Activated effector memory CD4-positive, alpha-beta T cell treated with anti-CD3 and anti-CD28 coated beads, Interleukin-2, amount 50 U/mL, for 16 hours (primary cell): ENCODE data around the gene CHIT1.

ENCODE experiments used
- DNase-seq: peaks from one replicate; pipeline ENCODE4 v3.0.0-alpha.2; 2020

The CHIT1 gene

DNA sequence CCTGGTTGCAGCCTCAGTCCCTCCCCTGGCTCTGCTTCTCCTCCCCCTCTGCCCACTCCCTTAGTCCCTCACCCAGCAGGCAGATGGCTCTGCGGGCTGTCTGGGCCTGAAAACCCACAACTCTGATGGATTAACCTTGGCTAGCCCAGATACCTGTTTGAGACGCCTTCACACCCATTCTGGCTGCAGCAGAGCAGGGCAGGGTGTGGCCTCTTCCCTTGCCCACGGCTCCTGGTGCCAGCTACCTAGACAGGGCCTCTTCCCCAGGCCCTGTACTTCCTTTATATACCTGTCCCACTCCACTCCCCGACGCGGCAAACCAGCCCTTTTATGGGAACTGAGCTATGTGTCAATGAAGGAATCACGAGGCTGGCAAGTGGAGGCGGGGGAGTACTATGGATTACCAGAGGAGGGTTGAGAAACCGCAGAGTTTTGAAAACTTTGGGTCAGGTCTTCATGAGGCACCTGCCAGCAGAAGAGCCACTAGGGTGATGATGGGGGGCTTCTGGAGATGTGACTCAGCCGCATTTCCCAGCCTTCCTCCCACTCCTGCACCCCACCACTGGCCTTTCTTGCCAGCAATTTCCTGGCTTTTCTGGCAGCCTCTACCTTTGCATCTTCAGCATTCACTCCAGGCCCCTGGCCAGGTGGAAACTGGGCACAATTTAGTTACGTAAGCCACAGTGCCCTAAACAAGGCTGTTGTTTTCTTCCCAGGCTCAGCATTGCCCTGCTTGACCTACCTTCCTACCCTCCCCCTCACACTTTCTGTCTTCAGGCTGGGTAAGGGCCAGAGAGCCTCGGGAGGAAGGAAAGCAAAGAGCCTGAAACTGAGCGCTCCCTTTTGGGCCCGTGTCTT, 42.8 kb downstream of the CHIT1 start, which contains the start of gene CHI3L1:
Gene CHI3L1 (minus strand): TSS at position 259 of the 858 bp plus-strand sequence. CDS start 81 bp downstream, at position 178.
- peak; percentile 42 for DNase-seq

- peak; percentile 45 for DNase-seq
Observed at GRCh38 chr1:203186091-203186445, 43.4 kb downstream of the CHIT1 start.

DNA sequence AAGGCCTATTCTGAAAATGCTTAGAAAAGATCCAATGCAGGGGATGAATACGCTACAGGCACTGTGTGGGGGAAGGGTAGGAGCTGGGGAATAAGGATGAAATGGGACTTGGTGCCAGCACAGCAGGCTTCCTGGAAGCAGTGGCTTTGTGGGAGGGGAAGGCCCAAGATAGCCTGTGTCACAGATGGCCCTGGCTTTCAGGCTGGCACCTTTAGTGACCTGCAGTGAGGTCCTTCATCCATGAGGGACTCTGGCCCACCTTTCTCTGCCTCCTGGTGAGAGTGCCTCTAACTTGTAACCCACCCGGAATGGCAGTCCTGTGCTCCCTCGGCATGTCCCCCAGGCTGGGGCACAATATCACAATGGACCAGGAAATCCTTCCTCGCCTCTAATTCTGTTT, 43.9 kb downstream of the CHIT1 start:
- peak; percentile 50 for DNase-seq

- peak; percentile 57 for DNase-seq
Observed at GRCh38 chr1:203185061-203185461, 44.4 kb downstream of the CHIT1 start.

DNA sequence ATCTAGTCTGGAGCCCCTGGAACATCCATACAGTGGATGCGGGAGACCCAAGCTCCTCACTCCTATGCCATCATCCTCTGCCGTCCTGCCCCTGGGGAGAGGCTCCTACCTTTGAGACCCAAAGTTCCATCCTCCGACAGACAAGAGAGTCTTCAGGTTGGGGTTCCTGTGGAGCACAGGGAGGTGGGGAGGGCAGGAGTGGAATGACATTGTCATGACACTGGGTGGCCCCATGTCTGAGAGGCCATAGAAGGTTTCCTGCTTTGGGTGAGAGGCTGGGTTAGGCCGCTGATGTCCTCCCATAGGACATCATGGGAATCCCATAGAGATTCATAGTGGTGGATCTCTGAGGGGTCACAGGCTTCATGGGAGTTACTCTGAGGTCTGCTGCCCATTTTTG, 45.0 kb downstream of the CHIT1 start:
- DNase-seq, result peak; percentile 21

- peak; percentile 27 for DNase-seq
Observed at GRCh38 chr1:203183828-203184227, 45.6 kb downstream of the CHIT1 start.

DNA sequence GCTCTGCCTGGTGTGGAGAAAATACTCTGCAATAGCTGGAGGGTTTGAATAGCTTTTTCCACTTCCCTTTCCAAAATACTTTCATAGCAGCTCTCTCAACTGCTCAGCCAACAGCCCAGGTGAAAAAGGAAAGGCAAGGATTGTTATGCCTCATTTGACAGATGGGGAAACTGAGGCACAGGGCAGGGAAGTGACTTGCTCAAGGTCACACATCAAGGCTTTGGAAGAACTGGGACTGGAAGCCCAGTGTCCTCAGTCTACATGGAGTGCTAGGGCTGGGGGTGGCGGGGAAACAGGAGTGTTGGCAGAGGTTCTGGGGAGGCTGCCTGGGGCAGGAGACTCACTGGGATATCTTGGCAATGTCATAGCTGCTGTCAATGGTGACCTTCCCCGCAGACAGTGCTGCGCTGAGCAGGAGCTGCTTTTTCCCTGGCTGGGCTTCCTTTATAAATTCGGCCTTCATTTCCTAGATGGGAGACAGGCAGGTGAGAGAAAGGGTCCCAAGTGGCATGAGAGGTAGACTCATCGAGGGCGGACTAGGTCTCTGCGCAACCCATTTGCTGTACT, 47.0 kb downstream of the CHIT1 start:
- DNase-seq, result peak; percentile 47

- peak; percentile 54 for DNase-seq
Observed at GRCh38 chr1:203181586-203182386, 47.7 kb downstream of the CHIT1 start.

- peak; percentile 25 for DNase-seq
Observed at GRCh38 chr1:203180611-203181330, 48.7 kb downstream of the CHIT1 start.

- DNase-seq, result peak; percentile 30
Observed at GRCh38 chr1:203179667-203180005, 49.8 kb downstream of the CHIT1 start.

GRCh38 chr1:203178821-203179666, 50.4 kb downstream of the CHIT1 start:
- peak; percentile 60 for DNase-seq

DNA sequence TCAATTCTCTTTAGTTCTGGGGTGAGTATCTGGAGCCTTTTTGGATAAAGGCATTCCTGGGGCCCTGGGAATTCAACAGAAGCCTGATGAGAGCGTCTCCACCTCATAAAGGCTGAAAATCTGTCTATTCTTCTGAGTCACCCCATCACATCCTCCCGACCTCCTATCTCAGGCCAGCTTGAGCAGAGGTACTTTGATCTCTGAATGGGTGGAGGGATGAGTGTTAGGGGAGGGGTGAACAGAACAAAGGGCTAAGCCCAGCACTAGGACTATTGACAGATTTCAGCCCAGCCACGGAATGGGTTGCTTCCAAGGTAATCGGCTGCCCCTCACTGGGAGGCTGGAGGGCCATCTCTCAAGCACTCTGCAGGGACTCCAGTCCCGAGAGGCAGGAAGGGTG, 51.4 kb downstream of the CHIT1 start:
- DNase-seq, result peak; percentile 44

- DNase-seq, result peak; percentile 58
Observed at GRCh38 chr1:203177470-203178039, 51.9 kb downstream of the CHIT1 start.

DNA sequence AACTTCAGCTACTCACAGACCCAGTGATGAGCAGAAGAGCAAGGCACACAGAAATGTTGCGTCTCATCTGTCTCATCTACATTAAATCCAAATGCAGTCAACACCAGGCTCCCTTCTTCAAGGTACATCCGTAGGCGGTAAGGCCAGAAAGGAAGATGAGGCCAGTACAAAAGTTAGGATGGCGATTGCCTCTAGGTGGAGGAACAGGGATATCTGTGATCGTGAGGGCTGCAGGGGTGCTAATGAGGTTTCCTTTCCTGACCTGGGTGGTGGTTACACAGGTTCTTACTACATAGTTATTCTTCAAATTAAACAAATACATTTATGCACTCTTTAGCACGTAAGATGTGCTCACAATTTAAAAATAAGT, 52.5 kb downstream of the CHIT1 start:
- peak; percentile 30 for DNase-seq

DNA sequence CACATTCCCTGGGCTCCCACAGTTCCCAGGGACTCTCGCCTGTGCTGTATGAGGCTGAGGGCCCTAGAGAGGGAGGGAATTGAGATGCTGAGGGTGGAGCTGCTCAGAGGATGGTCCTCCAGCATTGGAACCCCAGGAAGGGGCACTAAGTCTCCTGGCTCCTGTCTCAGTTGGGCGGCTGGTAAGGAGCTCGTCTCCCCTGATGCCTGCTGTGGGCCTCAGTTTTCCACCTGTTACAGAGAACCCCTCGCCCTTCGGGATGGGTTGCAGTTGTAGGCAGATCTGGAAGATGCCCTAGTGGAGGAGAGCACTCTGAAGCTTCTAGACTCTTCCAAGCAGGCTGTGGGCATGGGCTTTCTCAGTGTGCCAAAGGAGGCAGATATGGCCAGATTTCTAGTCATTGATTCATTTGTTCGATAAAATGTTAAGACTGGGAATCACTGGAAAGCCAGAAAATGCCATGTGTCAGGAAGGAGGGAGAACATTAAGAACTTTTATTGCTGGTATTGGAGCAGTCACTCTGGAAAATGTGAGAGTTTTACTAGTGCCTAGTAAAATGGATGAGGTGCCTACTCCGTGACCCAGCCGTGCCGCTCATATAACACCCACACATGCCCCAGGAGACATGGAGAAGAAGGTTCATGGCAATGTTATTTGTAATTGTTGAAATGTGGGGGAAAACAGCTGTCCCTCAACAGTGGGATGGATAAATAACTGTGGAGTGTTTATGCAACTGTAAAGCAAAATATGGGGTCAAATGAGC, 53.0 kb downstream of the CHIT1 start:
- DNase-seq, result peak; percentile 27

DNA sequence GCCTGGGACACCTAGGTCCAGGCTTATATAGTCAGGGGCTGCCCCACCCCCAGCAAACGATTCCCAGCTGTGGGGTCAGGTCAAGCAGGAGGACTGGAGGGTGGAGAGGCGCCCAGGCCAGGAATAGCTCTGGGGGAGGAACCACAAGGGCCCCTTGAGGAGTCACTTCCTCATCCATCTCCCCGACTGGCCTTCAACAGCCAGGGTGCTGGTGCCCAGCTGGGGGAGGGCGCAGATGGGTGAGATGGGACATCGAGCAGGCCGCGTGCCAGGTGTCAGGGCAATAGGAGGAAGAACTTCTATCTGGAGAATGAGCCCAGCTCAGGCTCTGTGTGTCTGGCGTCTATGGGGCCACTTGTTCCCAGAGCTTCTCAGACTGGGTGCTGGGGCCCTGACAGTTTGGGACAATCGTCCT, 53.6 kb downstream of the CHIT1 start:
- peak; percentile 43 for DNase-seq

GRCh38 chr1:203175237-203175826, 54.1 kb downstream of the CHIT1 start, which contains the start of gene MYBPH:
Gene MYBPH, minus strand, starts transcription at chr1:203175826. Its CDS starts 71 bp downstream, at chr1:203175755.
- DNase-seq, result peak; percentile 46

DNA sequence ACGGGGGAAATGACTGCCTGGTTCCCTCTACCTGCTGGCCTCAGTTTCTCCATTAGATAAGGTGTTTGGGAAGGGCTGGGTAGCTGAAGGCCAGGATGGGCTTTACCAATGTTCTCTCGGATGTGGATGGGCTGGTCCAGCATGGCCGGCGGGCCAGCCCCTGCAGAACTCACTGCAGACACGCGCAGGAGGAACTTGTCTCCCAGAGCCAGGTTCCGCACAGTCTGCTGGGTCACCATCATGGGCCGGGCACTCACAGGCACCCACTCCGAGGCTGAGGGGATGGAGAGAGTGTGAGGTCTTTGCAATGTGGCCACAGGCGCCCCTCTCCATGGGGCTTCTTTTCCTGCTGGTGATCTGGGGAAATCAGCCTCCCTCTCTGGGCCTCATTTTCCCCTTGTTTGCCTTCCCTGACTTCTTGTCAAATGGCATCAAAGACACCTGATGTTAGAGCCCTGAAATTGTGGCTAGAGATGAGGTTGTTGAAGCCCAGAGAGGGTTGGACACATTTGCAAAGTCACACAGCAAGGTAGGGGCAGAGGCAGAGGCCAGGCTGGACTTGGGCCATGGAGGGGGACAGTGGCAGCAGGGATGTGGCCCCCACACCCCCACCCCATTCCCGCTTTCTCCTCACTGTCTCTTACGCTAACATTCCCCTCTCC, 55.0 kb downstream of the CHIT1 start:
- peak; percentile 41 for DNase-seq

- DNase-seq, result peak; percentile 31
Observed at GRCh38 chr1:203173566-203173965, 55.9 kb downstream of the CHIT1 start.
